ENCODE data around the gene KNCN.

The KNCN gene

GRCh38 chr1:46515576-46515975 lies 35.9 kb downstream of the KNCN start:
- no peak for TF ChIP-seq CTCF (IDR thresholded peaks at IDR 0.05)

GRCh38 chr1:46513536-46513935 lies 37.9 kb downstream of the KNCN start:
- TF ChIP-seq CTCF (IDR thresholded peaks at IDR 0.05) = no peak

GRCh38 chr1:46512792-46513190 lies 38.7 kb downstream of the KNCN start:
- TF ChIP-seq CTCF (IDR thresholded peaks at IDR 0.05) = no peak

GRCh38 chr1:46512135-46512791 lies 39.2 kb downstream of the KNCN start:
- no peak for TF ChIP-seq CTCF (IDR thresholded peaks at IDR 0.05)

- no peak for TF ChIP-seq CTCF (IDR thresholded peaks at IDR 0.05)
Observed at GRCh38 chr1:46510998-46511365, 40.5 kb downstream of the KNCN start.

- no peak for TF ChIP-seq CTCF (IDR thresholded peaks at IDR 0.05)
Observed at GRCh38 chr1:46510341-46510997, 41.0 kb downstream of the KNCN start.

GRCh38 chr1:46508757-46509156 lies 42.7 kb downstream of the KNCN start:
- TF ChIP-seq CTCF (IDR thresholded peaks at IDR 0.05) = no peak

Data from LNCAP (cell line).